Stimulated activated naive B cell treated with anti-CD40 and anti-IgM and Interleukin-4, amounts not matched to agents 10 μg/mL and 1 μg/mL and 100 μg/mL, for 72 hours (primary cell): ENCODE results near the gene SLC25A28.

Experiments used
- ATAC-seq, 2 donors: fragments of 150-1000 bp; cut with Tn5 transposase; replicated peaks; 2 replicates each; pipeline ENCODE4 v1.10.0; 2021; ENCODE audit warnings: moderate library complexity in 1 of 2
- DNase-seq: peaks from one replicate; pipeline ENCODE4 v3.0.0; 2021
- H3K27ac Mint-ChIP-seq: one replicate; pipeline ENCODE4 v1.8.0; 2022; ENCODE audit warnings: mild to moderate bottlenecking, mixed read lengths
- H3K27me3 Mint-ChIP-seq, 2 donors: one replicate each; pipeline ENCODE4 v1.8.0; 2022; ENCODE audit warnings: mixed read lengths in 2 of 2
- H3K36me3 Mint-ChIP-seq, 2 donors: one replicate each; pipeline ENCODE4 v1.8.0; 2022; ENCODE audit warnings: mixed read lengths in 2 of 2, mild to moderate bottlenecking in 1 of 2
- H3K4me1 Mint-ChIP-seq, 2 donors: one replicate each; pipeline ENCODE4 v1.8.0; 2022; ENCODE audit warnings: mixed read lengths in 2 of 2, mild to moderate bottlenecking in 1 of 2
- H3K4me3 Mint-ChIP-seq, 2 donors: one replicate each; pipeline ENCODE4 v1.8.0; 2022; ENCODE audit warnings: mild to moderate bottlenecking in 2 of 2, mixed read lengths in 2 of 2, moderate library complexity in 1 of 2
- H3K9me3 Mint-ChIP-seq, 2 donors: one replicate each; pipeline ENCODE4 v1.8.0; 2022; ENCODE audit warnings: mixed read lengths in 2 of 2, mild to moderate bottlenecking in 1 of 2

SLC25A28 gene

GRCh38 chr10:99583687-99584086 lies 36.6 kb downstream of the SLC25A28 start:
- peaks cover 12 to 30% of the 10 kb centered on the region in 2 donors for H3K27me3 Mint-ChIP-seq
- H3K36me3 Mint-ChIP-seq, result no peaks in the 10 kb centered on the region
- DNase-seq, result no peak
- H3K4me1 Mint-ChIP-seq, result no peaks in the 10 kb centered on the region
- H3K27ac Mint-ChIP-seq, result no peak overlapping the region
- no peaks in the 10 kb centered on the region for H3K9me3 Mint-ChIP-seq
- H3K4me3 Mint-ChIP-seq, result no peak overlapping the region
- ATAC-seq, result no peak

GRCh38 chr10:99582255-99582770 lies 37.9 kb downstream of the SLC25A28 start:
- ATAC-seq, result no peak

GRCh38 chr10:99579971-99580370 lies 40.3 kb downstream of the SLC25A28 start:
- Mint-ChIP-seq H3K4me3 (no peak overlapping the region), H3K4me1 (peaks cover 0 to 7% of the 10 kb centered on the region in 2 donors), H3K27me3 (peaks cover 6 to 22% of the 10 kb centered on the region in 2 donors), H3K27ac (no peak overlapping the region), H3K9me3 (no peaks in the 10 kb centered on the region), H3K36me3 (no peaks in the 10 kb centered on the region)
- ATAC-seq, result no peak
- no peak for DNase-seq

More at GRCh38 chr10:99582255-99582770, 37.9 kb downstream of the SLC25A28 start:
- Mint-ChIP-seq H3K27me3 (peaks cover 6 to 22% of the 10 kb centered on the region in 2 donors), H3K36me3 (no peaks in the 10 kb centered on the region), H3K27ac (no peak overlapping the region), H3K4me1 (peaks cover 0 to under 1% of the 10 kb centered on the region in 2 donors), H3K9me3 (no peaks in the 10 kb centered on the region), H3K4me3 (no peak overlapping the region)
- no peak for DNase-seq

GRCh38 chr10:99573790-99574189 lies 46.4 kb downstream of the SLC25A28 start:
- ATAC-seq (no peak), DNase-seq (no peak)
- Mint-ChIP-seq H3K27ac (no peak overlapping the region), H3K4me1 (peaks cover 13 to 29% of the 10 kb centered on the region in 2 donors), H3K4me3 (no peak overlapping the region), H3K27me3 (no peaks in the 10 kb centered on the region), H3K36me3 (no peaks in the 10 kb centered on the region), H3K9me3 (no peaks in the 10 kb centered on the region)

- peaks cover 13 to 25% of the 10 kb centered on the region in 2 donors for H3K4me1 Mint-ChIP-seq
- DNase-seq, result no peak
Measured at GRCh38 chr10:99571816-99572215, 48.4 kb downstream of the SLC25A28 start.

GRCh38 chr10:99569961-99570360 lies 50.3 kb downstream of the SLC25A28 start:
- H3K36me3 Mint-ChIP-seq, result no peaks in the 10 kb centered on the region
- ATAC-seq (peak; percentile 80 to 89), DNase-seq (no peak)
- peaks cover 13 to 23% of the 10 kb centered on the region in 2 donors for H3K4me1 Mint-ChIP-seq
- H3K27ac Mint-ChIP-seq, result no peak overlapping the region
- no peaks in the 10 kb centered on the region for H3K9me3 Mint-ChIP-seq
- no peak overlapping the region for H3K4me3 Mint-ChIP-seq
- H3K27me3 Mint-ChIP-seq, result no peaks in the 10 kb centered on the region

More at GRCh38 chr10:99571816-99572215, 48.4 kb downstream of the SLC25A28 start:
- no peak for ATAC-seq
- no peaks in the 10 kb centered on the region for H3K9me3 Mint-ChIP-seq
- no peak overlapping the region for H3K27ac Mint-ChIP-seq
- no peaks in the 10 kb centered on the region for H3K36me3 Mint-ChIP-seq
- no peak overlapping the region for H3K4me3 Mint-ChIP-seq
- no peaks in the 10 kb centered on the region for H3K27me3 Mint-ChIP-seq

GRCh38 chr10:99569253-99569939 lies 50.8 kb downstream of the SLC25A28 start:
- H3K36me3 Mint-ChIP-seq, result no peaks in the 10 kb centered on the region
- H3K27ac Mint-ChIP-seq, result no peak overlapping the region
- H3K9me3 Mint-ChIP-seq, result no peaks in the 10 kb centered on the region
- no peak overlapping the region for H3K4me3 Mint-ChIP-seq
- DNase-seq (no peak), ATAC-seq (peak in 1 of 2 donors; percentile 16)
- H3K4me1 Mint-ChIP-seq, result peaks cover 13 to 23% of the 10 kb centered on the region in 2 donors
- no peaks in the 10 kb centered on the region for H3K27me3 Mint-ChIP-seq

- peaks cover 18 to 42% of the 10 kb centered on the region in 2 donors for H3K4me1 Mint-ChIP-seq
- H3K27me3 Mint-ChIP-seq, result no peaks in the 10 kb centered on the region
- no peak overlapping the region for H3K27ac Mint-ChIP-seq
- no peak for ATAC-seq
- H3K36me3 Mint-ChIP-seq, result no peaks in the 10 kb centered on the region
- H3K9me3 Mint-ChIP-seq, result no peaks in the 10 kb centered on the region
- DNase-seq, result no peak
- no peak overlapping the region for H3K4me3 Mint-ChIP-seq
Measured at GRCh38 chr10:99565166-99565565, 55.1 kb downstream of the SLC25A28 start.

- Mint-ChIP-seq H3K27ac (no peak overlapping the region), H3K4me3 (no peak overlapping the region), H3K9me3 (no peaks in the 10 kb centered on the region), H3K4me1 (peaks cover 12 to 34% of the 10 kb centered on the region in 2 donors), H3K36me3 (no peaks in the 10 kb centered on the region), H3K27me3 (no peaks in the 10 kb centered on the region)
- DNase-seq (no peak), ATAC-seq (no peak)
Measured at GRCh38 chr10:99564361-99564760, 55.9 kb downstream of the SLC25A28 start.

- peak; percentile 31 to 61 for ATAC-seq
- no peak overlapping the region for H3K27ac Mint-ChIP-seq
- H3K4me1 Mint-ChIP-seq, result peaks cover 9 to 27% of the 10 kb centered on the region in 2 donors
- no peaks in the 10 kb centered on the region for H3K9me3 Mint-ChIP-seq
- no peak overlapping the region for H3K4me3 Mint-ChIP-seq
- no peaks in the 10 kb centered on the region for H3K36me3 Mint-ChIP-seq
- H3K27me3 Mint-ChIP-seq, result peaks cover 5 to 8% of the 10 kb centered on the region in 2 donors
- no peak for DNase-seq
Measured at GRCh38 chr10:99562631-99563030, 57.6 kb downstream of the SLC25A28 start.
